Mucosa of rectum (tissue), 2 donors: ENCODE data around the gene ZC3H6.
A peak's percentile ranks its signal among the peaks of the same experiment; 100 is the strongest.

Experiments
- H3K27ac ChIP-seq, 2 donors: one replicate each; pipeline ENCODE4 v1.7.0; 2013; ENCODE audit warnings: inconsistent platforms in 2 of 2, low read depth in 2 of 2, low read length in 2 of 2
- H3K27me3 ChIP-seq, 2 donors: one replicate each; pipeline ENCODE4 v1.7.0; 2013; ENCODE audit warnings: low read length in 2 of 2; ENCODE audit not compliant: control insufficient read depth in 2 of 2, insufficient read depth in 2 of 2
- H3K36me3 ChIP-seq, 2 donors: one replicate each; pipeline ENCODE4 v1.7.0; 2013; ENCODE audit warnings: low read length in 2 of 2; ENCODE audit not compliant: control insufficient read depth in 2 of 2, insufficient read depth in 2 of 2
- H3K4me1 ChIP-seq, 2 donors: one replicate each; pipeline ENCODE4 v1.7.0; 2013; ENCODE audit warnings: low read length in 2 of 2, mild to moderate bottlenecking in 1 of 2; ENCODE audit not compliant: control insufficient read depth in 2 of 2, insufficient read depth in 2 of 2
- H3K4me3 ChIP-seq, 2 donors: one replicate each; pipeline ENCODE4 v1.7.0; 2013; ENCODE audit warnings: low read length in 2 of 2
- H3K9ac ChIP-seq, 2 donors: one replicate each; pipeline ENCODE4 v1.7.0; 2013; ENCODE audit warnings: low read length in 2 of 2, low read depth in 1 of 2, mild to moderate bottlenecking in 1 of 2
- H3K9me3 ChIP-seq, 2 donors: one replicate each; pipeline ENCODE4 v1.7.0; 2013; ENCODE audit warnings: low read length in 2 of 2; ENCODE audit not compliant: control insufficient read depth in 2 of 2
- donor health status: healthy.
- donor health status: Normal muscosa, but diverticular disease.

The ZC3H6 gene

GRCh38 chr2:112275311-112275886 is at the start of gene ZC3H6:
Gene ZC3H6, plus strand, starts transcription at chr2:112275597. Its CDS starts 398 bp downstream, at chr2:112275995.
- Histone ChIP-seq H3K9ac (peak within 1 kb of the TSS; percentile 96 to 100), H3K4me3 (peak within 1 kb of the TSS; percentile 69 to 89), H3K4me1 (no peaks in the 10 kb centered on the region), H3K36me3 (no peaks in the 10 kb centered on the region), H3K27me3 (no peaks in the 10 kb centered on the region), H3K9me3 (no peaks in the 10 kb centered on the region), H3K27ac (peak within 1 kb of the TSS; percentile 99 to 100)

GRCh38 chr2:112229348-112229747 is 46.0 kb upstream of the ZC3H6 start:
- Histone ChIP-seq H3K36me3 (peaks cover 0 to 4% of the 10 kb centered on the region in 2 donors), H3K27me3 (no peaks in the 10 kb centered on the region)

GRCh38 chr2:112230371-112230770 is 45.0 kb upstream of the ZC3H6 start:
- no peak overlapping the region for H3K9ac ChIP-seq
- H3K36me3 ChIP-seq, result peaks cover 0 to 4% of the 10 kb centered on the region in 2 donors
- H3K9me3 ChIP-seq, result no peaks in the 10 kb centered on the region
- H3K27ac ChIP-seq, result no peak overlapping the region
- no peaks in the 10 kb centered on the region for H3K4me1 ChIP-seq
- no peak overlapping the region for H3K4me3 ChIP-seq
- H3K27me3 ChIP-seq, result no peaks in the 10 kb centered on the region

More at GRCh38 chr2:112229348-112229747, 46.0 kb upstream of the ZC3H6 start:
- no peak overlapping the region for H3K9ac ChIP-seq
- H3K9me3 ChIP-seq, result no peaks in the 10 kb centered on the region
- no peaks in the 10 kb centered on the region for H3K4me1 ChIP-seq
- H3K4me3 ChIP-seq, result no peak overlapping the region
- no peak overlapping the region for H3K27ac ChIP-seq

GRCh38 chr2:112239862-112240261 is 35.5 kb upstream of the ZC3H6 start:
- Histone ChIP-seq H3K4me3 (no peak overlapping the region), H3K9ac (no peak overlapping the region), H3K27ac (no peak overlapping the region), H3K36me3 (peaks cover 2 to 18% of the 10 kb centered on the region in 2 donors), H3K9me3 (no peaks in the 10 kb centered on the region), H3K4me1 (no peaks in the 10 kb centered on the region), H3K27me3 (no peaks in the 10 kb centered on the region)

- Histone ChIP-seq H3K27me3 (no peaks in the 10 kb centered on the region), H3K9me3 (no peaks in the 10 kb centered on the region), H3K4me1 (no peaks in the 10 kb centered on the region), H3K4me3 (no peak overlapping the region), H3K9ac (no peak overlapping the region), H3K36me3 (peaks cover 2 to 22% of the 10 kb centered on the region in 2 donors), H3K27ac (no peak overlapping the region)
Measured at GRCh38 chr2:112242384-112242783, 33.0 kb upstream of the ZC3H6 start.

- H3K4me3 ChIP-seq, result no peak overlapping the region
- H3K9me3 ChIP-seq, result no peaks in the 10 kb centered on the region
Measured at GRCh38 chr2:112243233-112243632, 32.2 kb upstream of the ZC3H6 start.

GRCh38 chr2:112244854-112245253 is 30.5 kb upstream of the ZC3H6 start:
- Histone ChIP-seq H3K27me3 (no peaks in the 10 kb centered on the region), H3K4me3 (no peak overlapping the region), H3K4me1 (no peaks in the 10 kb centered on the region), H3K36me3 (peaks cover 2 to 35% of the 10 kb centered on the region in 2 donors), H3K9me3 (no peaks in the 10 kb centered on the region), H3K27ac (no peak overlapping the region), H3K9ac (no peak overlapping the region)

More at GRCh38 chr2:112243233-112243632, 32.2 kb upstream of the ZC3H6 start:
- H3K4me1 ChIP-seq, result no peaks in the 10 kb centered on the region
- H3K27me3 ChIP-seq, result no peaks in the 10 kb centered on the region
- H3K36me3 ChIP-seq, result peaks cover 2 to 28% of the 10 kb centered on the region in 2 donors
- H3K9ac ChIP-seq, result no peak overlapping the region
- H3K27ac ChIP-seq, result no peak overlapping the region

- Histone ChIP-seq H3K27me3 (no peaks in the 10 kb centered on the region), H3K4me1 (peaks cover 0 to 7% of the 10 kb centered on the region in 2 donors), H3K27ac (no peak overlapping the region), H3K9me3 (no peaks in the 10 kb centered on the region), H3K9ac (no peak overlapping the region), H3K4me3 (no peak overlapping the region), H3K36me3 (peaks cover 0 to 20% of the 10 kb centered on the region in 2 donors)
Measured at GRCh38 chr2:112251271-112251670, 24.1 kb upstream of the ZC3H6 start.

- Histone ChIP-seq H3K9ac (no peak overlapping the region), H3K9me3 (no peaks in the 10 kb centered on the region), H3K4me1 (peaks cover 0 to 7% of the 10 kb centered on the region in 2 donors), H3K27me3 (no peaks in the 10 kb centered on the region), H3K27ac (no peak overlapping the region), H3K36me3 (peaks cover 0 to 12% of the 10 kb centered on the region in 2 donors), H3K4me3 (no peak overlapping the region)
Measured at GRCh38 chr2:112253261-112253815, 22.1 kb upstream of the ZC3H6 start.

- peaks cover 0 to 5% of the 10 kb centered on the region in 2 donors for H3K36me3 ChIP-seq
- peak within 1 kb of the TSS; percentile 82 to 86 for H3K4me3 ChIP-seq
- peak within 1 kb of the TSS; percentile 84 to 86 for H3K27ac ChIP-seq
- peak within 1 kb of the TSS; percentile 84 to 85 for H3K9ac ChIP-seq
- peaks cover 5 to 13% of the 10 kb centered on the region in 2 donors for H3K4me1 ChIP-seq
- no peaks in the 10 kb centered on the region for H3K9me3 ChIP-seq
- no peaks in the 10 kb centered on the region for H3K27me3 ChIP-seq
Measured at GRCh38 chr2:112254466-112255240, 20.7 kb upstream of the ZC3H6 start, which contains the start of gene ZC3H8. Gene ZC3H8, minus strand, starts transcription at chr2:112255042. Its CDS starts 61 bp downstream, at chr2:112254981.
